HG02678 (cell line): ENCODE results near the gene KIAA1210.

Experiments
- ATAC-seq: cut with Tn5 transposase; IDR thresholded peaks from one replicate; pipeline ENCODE4 v1.9.1; 2021; ENCODE audit warnings: mild to moderate bottlenecking, moderate library complexity; ENCODE audit not compliant: unreplicated experiment

The KIAA1210 gene

DNA sequence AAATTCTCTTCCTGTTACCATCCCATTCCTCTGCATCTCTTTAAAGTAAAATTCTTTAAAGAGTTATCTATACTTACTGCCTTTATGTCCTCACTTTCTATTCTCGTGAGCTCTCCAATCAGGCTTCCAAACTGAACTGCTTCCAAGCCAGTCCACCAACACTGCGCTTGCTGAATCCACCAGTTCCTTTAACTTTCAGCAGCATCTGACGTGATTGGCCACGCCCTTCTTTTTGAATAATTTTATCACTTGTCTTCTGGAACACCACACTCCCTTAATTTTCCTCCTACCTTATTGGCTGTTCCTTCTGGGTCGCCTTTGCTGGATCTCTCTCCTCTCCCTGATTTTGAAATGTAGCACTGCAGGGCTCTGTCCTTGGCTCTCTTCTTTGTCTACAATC is at the start of gene KIAA1210:
TSS of gene KIAA1210 (minus strand) at position 163 of the 400 bp plus-strand sequence. CDS start 4,170 bp downstream, outside the sequence.
- no peak for ATAC-seq

DNA sequence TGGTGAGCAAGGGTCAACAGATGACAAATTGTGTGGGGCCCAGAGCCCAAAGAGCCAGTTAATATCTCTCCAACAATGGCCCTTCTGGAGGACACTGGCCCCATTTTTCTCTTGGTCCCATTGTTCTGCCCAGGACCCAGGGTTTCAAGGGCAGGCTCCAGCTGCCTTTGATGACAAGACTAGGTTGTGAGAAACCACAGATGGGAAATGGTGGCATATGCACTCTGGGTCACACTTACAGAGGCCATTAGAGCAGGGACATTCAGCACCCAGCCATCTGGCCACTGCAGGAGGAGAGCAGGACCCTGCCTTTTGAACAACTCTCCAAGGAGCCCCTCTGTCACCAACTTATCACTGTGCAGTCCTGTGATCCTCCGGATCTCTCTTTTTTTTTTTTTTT is 49.7 kb upstream of the KIAA1210 start:
- no peak for ATAC-seq

DNA sequence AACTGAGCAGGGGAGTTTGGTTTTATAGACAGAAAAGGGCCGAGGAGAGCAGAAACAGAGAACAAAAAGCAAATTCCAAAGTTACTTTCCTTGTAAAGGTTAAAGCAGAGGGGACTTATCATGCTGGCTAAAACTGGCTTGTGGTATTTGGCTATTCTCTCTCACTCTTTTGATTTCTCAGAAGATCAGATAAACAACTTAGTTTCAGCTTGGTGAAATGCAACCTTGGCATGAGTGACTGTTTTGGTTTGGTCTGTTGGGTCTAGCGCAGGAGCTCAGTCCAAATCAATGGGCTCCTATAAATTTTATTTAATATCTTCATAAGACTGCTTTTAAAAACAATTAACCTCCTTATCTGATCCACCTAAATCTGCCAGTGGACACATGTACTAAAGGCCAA is 47.3 kb upstream of the KIAA1210 start:
- ATAC-seq = no peak

DNA sequence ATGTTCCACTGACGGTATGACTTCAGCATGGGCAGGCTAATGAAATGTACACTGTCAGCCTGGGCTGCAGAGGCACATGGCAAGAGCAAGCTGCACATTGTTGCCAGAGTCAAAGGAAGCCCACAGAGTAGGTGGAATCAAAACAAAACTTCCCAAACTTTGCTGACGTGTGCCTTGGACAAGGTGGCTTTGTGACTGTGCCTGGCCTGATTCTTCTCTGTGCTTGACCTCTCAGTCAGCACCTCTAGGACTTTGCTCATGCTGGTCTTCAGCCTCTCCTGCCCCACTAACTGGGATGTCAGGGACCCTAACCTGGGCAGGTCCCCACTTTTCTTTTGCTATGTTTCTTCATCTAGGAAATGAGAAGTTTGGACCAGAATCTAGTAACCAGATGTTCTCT is 40.5 kb upstream of the KIAA1210 start:
- no peak for ATAC-seq

DNA sequence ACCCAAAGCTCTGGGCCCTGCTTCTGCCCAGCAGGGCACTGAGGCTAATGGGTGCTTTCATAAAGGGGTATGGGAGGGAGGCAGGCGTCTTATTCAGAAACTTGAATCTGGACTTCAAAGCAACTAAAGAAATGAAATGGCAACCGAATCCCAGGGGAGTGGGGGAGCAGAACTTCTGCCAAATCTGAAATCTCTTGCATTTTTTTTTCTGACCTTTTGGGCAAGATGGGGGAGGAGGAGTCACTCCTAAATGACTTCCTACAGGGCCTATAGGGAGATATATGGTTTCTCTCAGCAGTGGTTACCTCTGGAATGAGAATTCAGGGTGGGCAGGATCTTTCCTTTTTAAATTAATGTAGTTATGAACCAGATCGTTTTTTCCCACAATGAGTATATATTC is 30.6 kb upstream of the KIAA1210 start:
- ATAC-seq = no peak

DNA sequence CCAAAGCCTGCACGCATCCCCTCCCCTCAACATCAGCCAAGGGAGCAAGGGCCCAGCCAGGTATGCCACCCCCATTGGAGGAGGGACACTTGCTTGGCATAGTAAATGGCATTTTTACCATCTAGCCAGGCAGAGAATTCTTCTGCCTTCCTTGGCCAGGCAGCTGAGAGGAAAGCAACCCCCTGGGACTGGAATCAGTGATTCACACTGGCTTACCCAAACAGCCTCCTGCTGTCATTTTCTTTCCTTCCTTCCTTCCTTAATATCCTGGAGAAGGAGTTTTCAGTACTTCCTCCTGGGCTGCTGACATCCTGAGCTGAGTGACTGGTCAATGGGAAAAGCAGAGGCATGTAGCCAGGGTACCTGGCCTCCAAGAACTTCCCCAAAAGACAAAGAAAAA is 28.6 kb upstream of the KIAA1210 start:
- no peak for ATAC-seq

DNA sequence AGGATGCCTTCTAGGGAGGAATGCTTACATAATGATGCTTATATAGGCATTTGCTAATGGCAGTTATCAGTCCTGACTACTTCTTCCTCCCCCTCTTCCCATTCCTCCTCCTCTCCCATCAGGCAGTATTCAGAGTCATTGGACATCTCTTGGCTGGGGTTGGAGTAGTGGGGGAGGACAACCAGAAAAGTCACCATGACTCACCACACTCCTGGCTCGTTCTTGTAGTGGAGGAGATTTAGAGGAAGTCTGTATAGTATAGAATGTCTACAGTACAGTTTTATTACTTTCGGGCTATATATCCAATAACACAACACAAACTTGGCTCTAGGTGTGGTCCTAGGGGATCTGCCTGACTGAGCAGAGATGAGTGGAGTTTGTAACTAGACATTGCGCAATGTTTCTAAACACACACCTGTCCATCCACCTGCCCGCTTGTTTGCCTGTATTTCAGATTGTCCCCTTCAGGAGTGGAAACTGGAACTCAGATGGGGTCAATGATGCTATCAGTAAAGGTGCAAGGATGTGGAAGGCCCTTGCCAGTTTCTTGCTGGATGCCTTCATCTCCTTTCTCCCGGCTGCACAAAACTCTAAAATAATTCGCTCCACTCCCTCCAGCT is 27.9 kb upstream of the KIAA1210 start:
- ATAC-seq = no peak

DNA sequence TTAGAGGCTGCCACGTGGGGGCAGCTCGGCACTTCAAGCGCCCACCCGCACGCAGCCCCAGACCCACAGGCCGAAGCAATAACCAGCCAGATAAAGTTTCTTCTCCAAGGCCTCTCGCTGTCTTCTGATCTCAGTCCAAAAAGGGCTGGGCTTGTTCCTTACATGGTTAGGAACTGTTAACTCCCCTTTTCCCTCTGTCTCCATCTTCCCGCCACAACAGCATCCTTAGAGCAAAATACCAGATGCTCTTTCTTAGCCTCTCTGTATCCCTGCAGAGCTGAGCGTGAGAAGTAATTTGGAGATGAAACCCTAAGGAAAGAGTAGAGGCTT is 23.4 kb upstream of the KIAA1210 start:
- no peak for ATAC-seq

DNA sequence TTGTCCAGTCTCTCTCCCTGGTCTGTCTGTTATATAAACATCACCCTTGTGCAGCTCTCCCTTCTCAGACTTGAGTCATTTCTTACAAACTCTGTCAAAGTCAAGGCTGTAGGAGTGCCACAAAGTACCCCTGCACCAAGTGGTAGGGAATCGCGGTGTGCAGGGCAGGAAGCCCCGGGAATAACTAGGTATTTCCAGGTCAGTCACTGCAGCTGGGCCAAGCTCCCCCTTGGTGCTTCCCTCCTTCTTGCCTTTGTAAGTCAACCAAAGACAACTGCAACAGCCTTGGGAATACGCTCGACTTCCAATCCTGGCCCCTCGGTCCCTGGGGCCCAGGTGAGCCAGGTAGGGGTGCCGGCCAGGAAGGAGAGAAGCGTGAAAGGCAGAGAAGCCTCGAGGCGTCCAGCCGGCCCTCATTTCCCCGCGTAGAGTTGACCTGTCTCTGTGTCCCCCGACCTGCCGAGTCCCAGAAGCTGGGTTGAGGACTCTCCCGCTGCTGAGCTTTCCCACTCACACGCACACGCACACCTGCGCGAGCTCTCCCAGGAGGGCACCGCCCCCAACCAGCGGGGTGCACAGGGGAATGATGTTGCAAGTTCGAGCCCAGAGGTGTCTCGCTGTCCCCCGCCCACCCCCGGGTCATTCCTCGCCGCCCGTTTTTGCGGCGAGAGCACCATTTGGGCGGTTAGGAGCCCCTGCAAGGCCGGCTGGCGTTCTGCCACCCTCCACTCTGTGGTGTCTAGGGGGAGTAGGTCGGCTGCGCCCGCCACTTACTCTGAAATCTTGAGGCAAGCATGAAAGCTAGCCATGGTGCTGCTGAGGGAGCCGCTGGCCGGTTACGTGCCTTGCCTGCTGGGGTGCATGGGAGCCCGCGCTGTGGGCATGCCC is 22.8 kb upstream of the KIAA1210 start:
- no peak for ATAC-seq

DNA sequence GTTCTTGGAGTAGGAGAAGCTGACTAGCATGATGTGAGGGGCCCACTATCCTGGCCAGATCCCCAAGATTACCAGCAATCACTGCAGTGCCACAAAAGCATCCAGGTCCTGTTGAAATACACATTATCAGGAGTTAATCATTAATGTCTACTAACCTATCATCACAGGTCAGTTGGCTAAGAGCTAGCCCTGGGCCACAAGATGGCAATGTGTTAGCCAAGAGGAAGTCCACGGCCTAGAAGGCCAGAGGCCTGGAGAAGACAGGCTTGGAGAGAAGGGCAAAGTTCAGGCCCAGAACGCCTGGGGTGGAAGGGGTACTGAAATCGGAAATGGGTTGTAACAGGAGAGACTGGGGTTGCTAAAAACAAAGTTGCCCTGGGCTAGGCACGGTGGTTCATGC is 19.9 kb upstream of the KIAA1210 start:
- no peak for ATAC-seq

DNA sequence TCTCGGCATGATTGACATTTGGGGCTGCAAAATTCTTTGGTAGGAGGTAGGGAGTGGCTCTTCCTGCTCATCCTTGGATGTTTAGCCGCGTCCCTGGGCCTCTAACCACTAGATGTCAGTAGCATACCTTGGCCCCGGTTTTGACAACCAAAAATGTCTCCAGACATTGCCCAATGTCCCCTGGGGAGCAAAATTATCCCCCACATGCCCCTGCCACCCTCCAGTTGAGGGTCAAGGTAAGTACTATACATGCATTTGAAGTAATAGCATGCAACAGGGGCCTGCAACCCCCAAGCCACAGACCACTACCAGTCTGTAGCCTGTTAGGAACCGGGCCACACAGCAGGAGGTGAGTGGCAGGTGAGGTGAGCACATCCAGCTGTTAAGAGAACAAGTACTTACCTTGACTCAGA is 17.6 kb upstream of the KIAA1210 start:
- no peak for ATAC-seq

DNA sequence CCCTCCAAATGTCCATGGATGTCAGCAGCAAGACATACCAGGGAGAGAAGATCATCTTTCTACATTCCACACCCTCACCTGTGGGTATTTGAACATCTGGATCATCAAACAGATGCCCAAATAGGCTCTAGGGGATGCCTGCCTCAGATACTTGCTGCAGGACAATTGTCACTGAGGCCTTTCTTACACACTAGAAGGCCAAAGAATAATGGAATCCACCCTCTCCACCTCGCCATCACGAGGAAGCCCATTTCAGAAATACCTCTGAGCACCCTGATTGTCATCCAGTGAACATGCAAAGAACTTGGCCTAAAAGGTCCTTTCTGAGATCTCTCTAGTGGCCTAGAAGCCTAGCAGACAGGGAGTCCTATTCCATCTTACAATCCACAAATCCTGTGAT is 6.9 kb upstream of the KIAA1210 start:
- ATAC-seq = no peak

DNA sequence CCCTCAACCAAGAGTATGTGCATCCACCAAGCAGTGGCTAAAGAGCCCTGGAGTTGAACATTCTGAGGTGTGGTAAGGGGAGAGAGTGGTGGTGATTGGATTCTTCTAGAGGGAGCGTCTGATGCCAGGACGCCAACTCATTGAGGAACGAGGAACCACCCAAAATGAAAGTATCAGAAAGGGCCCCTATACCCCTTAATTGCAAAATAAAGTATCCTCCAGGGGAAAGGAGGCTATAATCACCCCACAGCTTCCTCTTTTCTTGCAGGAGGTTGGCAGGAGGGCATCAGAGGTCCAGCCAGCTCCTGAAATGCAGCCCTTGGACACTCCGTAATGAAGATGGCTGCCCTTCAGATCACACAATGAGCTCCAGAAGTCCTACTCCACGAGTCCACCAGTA is 5.3 kb upstream of the KIAA1210 start:
- no peak for ATAC-seq

DNA sequence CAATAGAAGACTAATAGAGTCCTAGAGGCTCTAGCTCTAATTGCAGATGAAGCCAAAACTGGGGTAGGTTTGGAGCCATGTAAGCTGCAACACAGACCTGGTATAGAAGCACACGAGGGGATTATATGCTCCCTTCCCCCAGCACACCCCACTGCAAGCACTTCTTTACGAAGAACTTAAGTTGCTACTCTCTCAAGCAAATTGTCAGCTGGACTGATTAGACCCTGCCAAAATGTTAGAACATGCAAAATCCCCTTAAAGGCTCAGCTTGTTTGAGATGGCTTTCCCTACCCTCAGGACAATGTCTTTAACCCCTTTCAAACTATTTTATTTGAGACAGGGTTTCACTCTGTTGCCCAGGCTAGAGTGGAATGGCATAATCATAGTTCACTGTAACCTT is 4.7 kb upstream of the KIAA1210 start:
- no peak for ATAC-seq

DNA sequence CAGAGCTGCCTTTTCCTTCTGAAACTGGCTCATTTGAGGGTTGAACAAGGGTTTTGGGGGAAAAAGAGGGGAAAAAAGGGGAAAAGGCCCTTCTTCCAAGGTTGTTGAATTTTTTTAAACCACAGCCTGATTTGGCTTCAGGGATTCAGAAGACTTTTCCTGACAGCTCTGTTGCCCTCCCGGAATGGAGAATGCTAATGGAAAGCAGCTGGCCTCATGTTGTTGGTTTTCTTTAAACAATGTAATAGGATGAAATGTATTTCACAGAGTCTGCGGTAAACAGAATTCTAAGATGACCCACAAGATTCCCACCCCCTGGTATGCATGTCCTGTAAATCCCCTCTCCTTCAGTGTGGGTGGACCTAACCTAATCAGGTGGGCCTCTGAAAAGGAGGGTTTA is 3.3 kb upstream of the KIAA1210 start:
- ATAC-seq = no peak

DNA sequence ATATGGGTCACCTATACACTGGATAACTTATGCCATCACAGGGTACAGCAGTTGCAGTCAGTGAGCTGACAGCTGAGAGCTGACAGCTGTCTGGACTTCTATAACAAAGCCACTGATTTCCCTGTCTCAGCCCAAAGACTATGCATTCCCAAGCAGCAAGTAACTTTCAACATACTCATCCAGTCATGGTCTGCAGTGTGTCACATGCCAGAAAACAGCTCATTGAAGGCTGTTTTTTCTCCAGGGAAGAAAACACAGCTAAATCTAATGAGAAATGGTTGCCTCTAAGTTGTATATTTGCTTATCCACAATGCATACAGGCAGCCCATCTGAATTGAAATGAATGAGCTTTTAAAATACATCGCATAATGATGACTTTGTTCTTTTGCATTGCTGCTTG is 6.3 kb downstream of the KIAA1210 start:
- ATAC-seq = no peak

DNA sequence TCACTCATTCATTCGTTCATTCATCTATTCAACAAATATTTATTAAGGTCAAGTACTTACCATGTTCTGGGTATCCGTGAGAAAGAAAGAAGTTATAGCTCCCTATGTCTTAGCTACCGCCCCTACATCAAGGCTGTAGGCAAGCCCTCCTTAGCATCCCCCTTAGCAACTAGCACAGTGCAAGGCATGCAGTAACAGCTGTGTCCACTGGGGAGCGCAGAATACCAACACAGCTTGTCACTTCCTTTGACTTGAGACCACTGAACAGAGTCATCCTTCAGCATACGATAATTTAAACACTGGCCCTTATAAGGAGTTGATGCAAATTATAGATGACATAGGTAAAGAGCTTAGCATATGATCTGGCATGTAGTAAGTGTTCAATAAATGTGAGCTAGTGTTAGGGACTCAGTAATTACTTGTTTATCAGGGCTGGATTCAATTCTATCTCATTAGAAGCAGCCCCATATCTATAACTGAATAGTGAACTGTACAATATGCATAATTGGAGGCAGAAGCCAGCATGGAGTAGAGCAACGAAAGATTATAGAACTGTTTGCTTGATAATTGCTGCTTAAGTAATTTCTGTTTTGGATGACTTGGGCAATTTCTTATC is 8.7 kb downstream of the KIAA1210 start:
- no peak for ATAC-seq

DNA sequence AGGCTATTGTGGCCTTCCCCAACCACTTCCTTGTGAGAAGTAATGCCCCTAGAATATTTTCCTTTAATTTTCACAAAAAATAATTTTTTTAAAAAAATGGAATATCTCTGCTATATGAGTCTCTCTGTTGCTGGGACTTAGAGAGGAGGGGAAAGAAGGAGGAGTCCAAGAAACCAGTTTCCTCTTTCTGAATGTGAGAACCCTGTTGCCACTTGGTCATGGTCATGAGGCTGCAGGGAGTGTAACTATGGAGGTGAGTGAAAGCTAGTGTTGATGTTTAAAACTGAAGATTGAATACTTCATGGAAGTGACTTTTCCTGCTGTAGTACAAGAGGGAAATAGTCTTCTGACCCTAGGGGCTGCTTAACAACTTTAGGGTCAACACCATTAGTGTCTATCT is 20.4 kb downstream of the KIAA1210 start:
- no peak for ATAC-seq

DNA sequence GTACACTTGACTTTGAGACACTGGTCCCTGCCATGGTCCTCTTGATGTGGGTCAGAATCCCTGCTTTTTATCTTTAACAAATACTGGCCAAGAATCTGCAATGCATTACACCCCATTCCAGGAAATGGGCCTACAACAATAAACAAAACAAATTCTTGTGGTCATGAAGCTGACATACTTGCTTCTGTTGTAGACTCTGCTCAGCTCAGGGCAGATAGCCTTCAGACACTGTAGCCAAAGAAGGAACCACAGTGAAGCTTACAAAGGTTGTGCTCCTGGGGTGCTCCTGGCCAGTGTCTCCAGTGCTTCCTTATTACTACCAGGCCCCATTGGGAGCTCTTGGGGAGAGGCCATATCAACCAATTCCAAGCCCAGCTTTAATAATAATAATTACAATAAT is 21.8 kb downstream of the KIAA1210 start:
- ATAC-seq = no peak

DNA sequence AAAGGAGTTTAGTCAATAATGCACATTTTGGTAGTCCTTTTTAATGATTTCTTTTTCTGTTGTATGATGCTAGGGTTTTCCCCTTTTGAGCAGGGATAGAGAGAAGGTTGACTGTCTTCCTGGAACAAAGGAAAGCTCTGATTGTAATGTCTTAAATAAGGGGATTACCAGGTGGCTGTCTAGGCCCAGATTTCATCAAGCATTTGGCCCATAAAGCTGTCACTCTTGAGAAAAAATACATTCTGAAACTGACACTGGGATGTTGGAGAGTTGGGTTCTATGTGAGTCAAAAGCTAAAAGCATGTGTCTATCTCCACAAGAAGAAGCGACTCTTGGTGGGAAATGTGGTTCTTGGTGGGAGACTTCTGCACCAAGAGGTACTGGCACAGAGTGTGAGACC is 26.4 kb downstream of the KIAA1210 start:
- ATAC-seq = no peak

DNA sequence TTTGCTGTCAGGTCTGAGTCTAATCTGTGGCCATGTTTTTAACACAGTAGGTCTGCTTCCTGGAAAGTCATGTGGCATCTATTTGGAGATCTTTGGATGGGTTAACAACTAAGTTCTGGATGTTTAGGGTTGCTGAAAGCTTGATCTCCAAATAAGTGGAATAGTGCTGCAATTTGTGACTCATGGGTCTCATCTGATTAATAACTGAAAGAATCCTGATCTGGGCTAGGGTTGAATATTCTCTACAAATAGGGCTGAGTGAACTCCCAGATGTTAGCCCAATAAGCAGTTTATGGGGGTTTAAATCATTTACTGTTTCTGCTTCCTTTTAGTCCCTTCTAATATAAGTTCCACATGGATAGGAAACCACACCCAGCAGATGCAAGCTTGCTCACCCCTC is 31.7 kb downstream of the KIAA1210 start:
- no peak for ATAC-seq

DNA sequence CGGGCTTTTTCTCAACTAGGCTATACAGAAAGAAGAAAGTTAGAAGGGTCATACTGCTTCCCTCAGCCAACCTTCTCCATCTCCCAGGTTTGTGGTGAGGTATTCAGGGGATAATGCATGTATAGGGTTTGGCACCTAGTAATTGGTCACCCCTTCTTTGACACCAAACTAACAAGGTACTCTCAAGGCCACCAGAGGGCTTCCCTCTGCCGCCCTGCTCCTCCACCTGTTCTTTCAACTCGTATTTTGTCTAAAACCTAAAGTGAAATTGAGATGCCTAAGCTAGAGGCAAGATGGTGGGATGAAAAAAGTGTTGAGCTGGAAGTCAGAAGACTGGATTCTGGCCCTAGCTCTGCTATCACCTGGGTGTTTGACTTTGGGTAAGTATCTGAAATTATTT is 32.8 kb downstream of the KIAA1210 start:
- no peak for ATAC-seq
